ENCODE data around the gene RAD21L1. TPM values are rescaled to one million over a fixed set of nuclear protein-coding genes. Genes with fewer than 3 reads are reported as not detected.

The RAD21L1 gene
- not detected for polyA plus RNA-seq

DNA sequence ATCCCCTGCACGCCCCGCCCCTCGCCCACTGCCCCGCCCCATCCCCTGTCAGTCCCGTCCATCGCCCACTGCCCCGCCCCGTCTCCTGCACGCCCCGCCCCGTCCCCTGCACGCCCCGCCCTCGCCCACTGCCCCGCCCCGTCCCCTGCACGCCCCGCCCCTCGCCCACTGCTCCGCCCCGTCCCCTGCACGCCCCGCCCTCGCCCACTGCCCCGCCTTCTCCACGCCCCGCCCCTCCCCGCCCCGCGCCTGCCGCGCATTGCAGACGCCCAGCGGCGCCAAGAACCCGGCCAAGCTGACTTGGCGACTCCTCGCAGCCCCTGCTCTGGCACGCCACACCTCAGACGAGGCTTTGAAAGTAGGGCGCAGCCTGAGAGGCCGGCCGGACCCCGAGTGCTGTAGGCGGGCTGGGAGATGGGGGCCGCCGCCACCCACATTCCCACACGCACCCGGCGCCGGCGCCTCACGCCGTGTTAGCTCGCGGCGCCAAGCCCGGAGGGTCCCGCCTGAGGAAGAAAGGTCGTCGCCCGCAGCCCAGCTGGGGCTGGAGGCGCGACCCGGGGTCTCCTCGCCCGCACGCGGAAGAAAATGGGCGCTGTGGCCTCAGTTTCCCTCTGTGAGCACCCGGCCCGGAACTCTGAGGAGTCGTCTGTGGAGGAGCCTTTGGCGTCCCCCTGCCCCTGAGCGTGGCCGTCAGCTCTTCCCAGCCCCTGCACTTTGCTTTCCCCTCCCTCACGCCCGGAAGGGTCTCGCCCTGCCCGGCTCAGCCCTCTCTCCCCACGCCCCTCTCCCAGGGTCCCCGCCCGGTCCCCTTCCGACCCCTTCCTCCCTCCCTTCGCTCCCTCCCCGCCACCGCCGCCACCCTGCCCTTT, at the start of gene RAD21L1:
Gene RAD21L1, plus strand, starts transcription at position 262 of the 872 bp plus-strand sequence. CDS start 2,410 bp downstream, outside the sequence.
- Mint-ChIP-seq H3K4me1 (peaks cover 1 to 5% (median 3%) of the 10 kb centered on the region in 3 donors), H3K27ac (peak within 1 kb of the TSS in 1 of 3 donors; percentile 89), H3K27me3 (peaks cover 18% of the 10 kb centered on the region), H3K9me3 (peaks cover 0 to 4% (median 3%) of the 10 kb centered on the region in 3 donors), H3K4me3 (peak within 1 kb of the TSS; percentile 72 to 83 (median 79)), H3K36me3 (no peaks in the 10 kb centered on the region)

GRCh38 chr20:1177680-1178079, 48.2 kb upstream of the RAD21L1 start:
- H3K27me3 Mint-ChIP-seq: no peaks in the 10 kb centered on the region
- no peak overlapping the region for H3K27ac Mint-ChIP-seq
- H3K4me3 Mint-ChIP-seq: no peak overlapping the region
- H3K4me1 Mint-ChIP-seq: peaks cover 0 to 3% (median 0%) of the 10 kb centered on the region in 3 donors
- peaks cover 7% of the 10 kb centered on the region for H3K36me3 Mint-ChIP-seq
- no peaks in the 10 kb centered on the region for H3K9me3 Mint-ChIP-seq

- peaks cover 7% of the 10 kb centered on the region for H3K36me3 Mint-ChIP-seq
- H3K4me3 Mint-ChIP-seq: no peak overlapping the region
- peaks cover 0 to 3% (median 0%) of the 10 kb centered on the region in 3 donors for H3K4me1 Mint-ChIP-seq
- peaks cover 3% of the 10 kb centered on the region for H3K27me3 Mint-ChIP-seq
- H3K9me3 Mint-ChIP-seq: no peaks in the 10 kb centered on the region
- H3K27ac Mint-ChIP-seq: no peak overlapping the region
Measured at GRCh38 chr20:1178103-1178502, 47.7 kb upstream of the RAD21L1 start.

DNA sequence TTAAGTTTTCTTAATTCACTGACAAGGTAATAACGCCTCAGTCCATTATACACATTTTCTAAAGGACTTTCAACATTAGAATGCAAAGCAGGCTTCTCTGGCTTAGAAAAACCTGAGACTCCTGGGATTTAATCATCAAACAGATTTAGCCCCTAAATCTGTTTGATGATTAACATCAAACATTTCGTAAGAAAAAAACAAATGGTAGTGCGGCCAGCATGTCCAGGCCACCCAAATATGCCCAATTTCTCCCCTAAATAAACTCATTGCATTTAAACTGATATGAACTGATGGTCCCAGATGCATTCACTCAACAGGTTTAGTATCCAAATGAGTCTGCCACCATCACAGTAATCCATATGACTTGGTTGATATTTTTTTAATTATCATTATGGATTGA, 47.2 kb upstream of the RAD21L1 start:
- H3K36me3 Mint-ChIP-seq: peaks cover 7% of the 10 kb centered on the region
- H3K4me1 Mint-ChIP-seq: peaks cover 0 to 3% (median 0%) of the 10 kb centered on the region in 3 donors
- H3K27me3 Mint-ChIP-seq: peaks cover 7% of the 10 kb centered on the region
- H3K27ac Mint-ChIP-seq: no peak overlapping the region
- H3K4me3 Mint-ChIP-seq: no peak overlapping the region
- H3K9me3 Mint-ChIP-seq: no peaks in the 10 kb centered on the region

- peaks cover 0 to 7% (median 3%) of the 10 kb centered on the region in 3 donors for H3K4me1 Mint-ChIP-seq
- no peak overlapping the region for H3K4me3 Mint-ChIP-seq
- H3K36me3 Mint-ChIP-seq: peaks cover 7% of the 10 kb centered on the region
- no peaks in the 10 kb centered on the region for H3K9me3 Mint-ChIP-seq
- no peak overlapping the region for H3K27ac Mint-ChIP-seq
- peaks cover 20% of the 10 kb centered on the region for H3K27me3 Mint-ChIP-seq
Measured at GRCh38 chr20:1180949-1181348, 44.9 kb upstream of the RAD21L1 start.

- peaks cover 0 to 7% (median 3%) of the 10 kb centered on the region in 3 donors for H3K4me1 Mint-ChIP-seq
- no peaks in the 10 kb centered on the region for H3K9me3 Mint-ChIP-seq
- H3K36me3 Mint-ChIP-seq: peaks cover 7% of the 10 kb centered on the region
- no peak overlapping the region for H3K4me3 Mint-ChIP-seq
- H3K27me3 Mint-ChIP-seq: peaks cover 27% of the 10 kb centered on the region
- peak overlapping the region in 1 of 3 donors; percentile 74 for H3K27ac Mint-ChIP-seq
Measured at GRCh38 chr20:1182106-1182505, 43.7 kb upstream of the RAD21L1 start.

DNA sequence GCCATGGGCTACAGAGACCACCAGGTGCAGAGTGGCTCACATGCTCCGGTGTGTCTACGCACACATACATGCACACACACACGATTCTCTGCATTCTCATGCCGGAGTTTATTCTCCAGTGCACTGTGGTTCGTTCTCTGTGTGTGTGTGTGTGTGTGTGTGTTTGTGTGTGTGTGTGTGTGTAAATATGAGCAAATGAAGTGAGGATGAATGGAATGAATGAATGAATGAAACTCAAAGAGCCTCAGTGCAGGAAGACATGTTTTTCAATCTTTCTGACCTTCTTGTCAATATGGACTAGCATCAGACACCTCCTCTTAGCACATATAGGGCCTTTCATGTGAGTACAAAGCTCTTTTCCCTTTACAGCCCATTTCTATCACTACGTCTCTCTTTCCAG, 42.7 kb upstream of the RAD21L1 start:
- Mint-ChIP-seq H3K4me1 (peaks cover 0 to 7% (median 0%) of the 10 kb centered on the region in 3 donors), H3K27ac (no peak overlapping the region), H3K36me3 (peaks cover 7% of the 10 kb centered on the region), H3K27me3 (peaks cover 27% of the 10 kb centered on the region), H3K9me3 (no peaks in the 10 kb centered on the region), H3K4me3 (peak overlapping the region in 2 of 4 donors; percentile 19 to 68)

DNA sequence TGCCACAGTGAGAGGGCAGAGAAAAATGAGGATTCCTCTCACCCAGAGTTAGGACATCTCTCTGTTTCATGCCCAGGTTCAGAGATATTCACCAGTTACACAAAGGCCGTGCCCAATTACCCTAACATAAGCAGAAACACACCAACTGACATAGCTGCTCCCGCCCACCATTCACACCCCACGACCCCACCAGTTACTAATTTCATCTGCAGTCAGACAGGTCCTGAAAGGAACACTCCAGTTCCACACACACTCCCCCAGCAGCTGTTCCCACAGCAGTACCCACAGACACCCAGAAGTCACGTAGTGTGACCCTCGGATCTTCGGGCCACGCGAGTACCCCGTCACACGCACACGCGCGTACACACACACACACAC, 41.6 kb upstream of the RAD21L1 start:
- H3K36me3 Mint-ChIP-seq: peaks cover 5% of the 10 kb centered on the region
- H3K27me3 Mint-ChIP-seq: peaks cover 27% of the 10 kb centered on the region
- no peaks in the 10 kb centered on the region for H3K9me3 Mint-ChIP-seq
- peak overlapping the region in 1 of 3 donors; percentile 13 for H3K27ac Mint-ChIP-seq
- peaks cover 0 to 7% (median 0%) of the 10 kb centered on the region in 3 donors for H3K4me1 Mint-ChIP-seq
- peak overlapping the region; percentile 9 to 87 (median 72) for H3K4me3 Mint-ChIP-seq

GRCh38 chr20:1184638-1185315, 41.1 kb upstream of the RAD21L1 start, which contains the start of gene TMEM74B:
Gene TMEM74B, minus strand, starts transcription at chr20:1184981. Its CDS starts 1,180 bp downstream, at chr20:1183801.
- no peaks in the 10 kb centered on the region for H3K9me3 Mint-ChIP-seq
- peak within 1 kb of the TSS in 1 of 3 donors; percentile 13 for H3K27ac Mint-ChIP-seq
- peaks cover 0 to 7% (median 0%) of the 10 kb centered on the region in 3 donors for H3K4me1 Mint-ChIP-seq

GRCh38 chr20:1185316-1185741, 40.5 kb upstream of the RAD21L1 start:
- Mint-ChIP-seq H3K4me3 (no peak overlapping the region), H3K27me3 (peaks cover 27% of the 10 kb centered on the region), H3K4me1 (peaks cover 0 to 7% (median 0%) of the 10 kb centered on the region in 3 donors), H3K9me3 (no peaks in the 10 kb centered on the region), H3K36me3 (no peaks in the 10 kb centered on the region), H3K27ac (no peak overlapping the region)

More at GRCh38 chr20:1184638-1185315, 41.1 kb upstream of the RAD21L1 start, which contains the start of gene TMEM74B:
- H3K36me3 Mint-ChIP-seq: peaks cover under 1% of the 10 kb centered on the region
- peaks cover 27% of the 10 kb centered on the region for H3K27me3 Mint-ChIP-seq
- peak within 1 kb of the TSS; percentile 9 to 87 (median 72) for H3K4me3 Mint-ChIP-seq

- H3K4me1 Mint-ChIP-seq: peaks cover 0 to 7% (median 0%) of the 10 kb centered on the region in 3 donors
- H3K27ac Mint-ChIP-seq: no peak overlapping the region
- H3K4me3 Mint-ChIP-seq: peak overlapping the region in 2 of 4 donors; percentile 66 to 69
- peaks cover 28% of the 10 kb centered on the region for H3K27me3 Mint-ChIP-seq
- H3K9me3 Mint-ChIP-seq: no peaks in the 10 kb centered on the region
- H3K36me3 Mint-ChIP-seq: no peaks in the 10 kb centered on the region
Measured at GRCh38 chr20:1185790-1186334, 40.0 kb upstream of the RAD21L1 start.

DNA sequence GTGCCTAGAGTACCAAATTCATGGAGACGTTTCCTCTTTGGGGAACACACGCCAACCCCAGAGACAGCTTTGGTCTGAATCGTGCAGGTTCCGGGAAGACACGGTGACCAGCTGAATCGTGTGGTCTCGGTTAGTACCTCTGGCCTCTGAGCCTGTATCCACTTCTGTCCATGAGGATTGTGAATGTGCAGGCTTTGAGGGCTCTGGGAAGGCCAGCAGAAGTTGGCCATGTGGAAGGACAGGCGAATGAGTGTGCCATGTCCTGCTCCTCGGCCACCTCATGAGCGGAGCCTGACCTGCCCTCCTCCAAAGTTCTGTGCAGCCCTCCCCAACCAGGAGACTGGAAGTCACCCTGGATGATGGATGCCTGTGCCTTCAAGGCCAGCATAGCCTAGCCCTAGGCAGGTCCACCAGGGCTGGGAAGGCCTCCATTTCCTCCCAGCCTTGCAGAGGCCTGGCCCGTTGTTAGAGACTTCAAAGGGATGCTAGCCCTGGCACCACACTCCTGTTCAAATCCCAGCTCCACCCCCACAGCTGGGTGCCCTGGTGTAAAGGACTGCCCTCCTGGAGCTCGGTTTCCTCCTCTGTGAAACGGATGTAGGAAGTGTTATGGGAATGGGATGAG, 39.4 kb upstream of the RAD21L1 start:
- Mint-ChIP-seq H3K9me3 (no peaks in the 10 kb centered on the region), H3K27me3 (peaks cover 28% of the 10 kb centered on the region), H3K4me3 (peak overlapping the region in 2 of 4 donors; percentile 26 to 69), H3K36me3 (no peaks in the 10 kb centered on the region), H3K4me1 (peaks cover 0 to 7% (median 0%) of the 10 kb centered on the region in 3 donors), H3K27ac (no peak overlapping the region)

DNA sequence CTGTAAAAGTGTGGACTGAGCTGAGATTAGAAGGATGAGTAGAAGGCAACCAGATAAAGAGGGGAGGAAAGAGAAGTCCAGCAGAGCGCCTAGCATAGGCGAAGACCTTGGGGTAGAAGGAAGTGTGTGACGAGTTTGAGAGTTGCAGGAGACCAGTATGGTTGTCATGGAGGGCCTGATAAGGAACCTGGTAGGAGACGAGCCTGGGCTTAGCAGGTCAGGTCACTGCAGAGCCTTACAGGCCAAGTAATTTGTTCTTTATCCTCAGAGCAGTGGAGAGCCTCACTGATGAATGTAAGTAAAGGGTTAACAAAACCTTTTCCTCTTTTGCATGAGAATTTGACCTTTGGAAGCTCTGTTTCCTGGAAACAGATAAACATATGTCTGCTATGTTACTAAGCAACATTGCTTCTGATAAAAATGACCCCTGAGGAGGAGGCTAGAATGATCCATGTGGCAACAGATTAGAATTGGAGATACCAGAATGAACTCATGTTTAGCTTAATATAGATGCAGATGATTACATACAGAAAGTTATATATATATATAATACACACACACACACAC, 38.2 kb upstream of the RAD21L1 start:
- Mint-ChIP-seq H3K4me3 (no peak overlapping the region), H3K27me3 (peaks cover 28% of the 10 kb centered on the region), H3K4me1 (peaks cover 0 to 7% (median 0%) of the 10 kb centered on the region in 3 donors), H3K27ac (no peak overlapping the region), H3K36me3 (no peaks in the 10 kb centered on the region), H3K9me3 (no peaks in the 10 kb centered on the region)

DNA sequence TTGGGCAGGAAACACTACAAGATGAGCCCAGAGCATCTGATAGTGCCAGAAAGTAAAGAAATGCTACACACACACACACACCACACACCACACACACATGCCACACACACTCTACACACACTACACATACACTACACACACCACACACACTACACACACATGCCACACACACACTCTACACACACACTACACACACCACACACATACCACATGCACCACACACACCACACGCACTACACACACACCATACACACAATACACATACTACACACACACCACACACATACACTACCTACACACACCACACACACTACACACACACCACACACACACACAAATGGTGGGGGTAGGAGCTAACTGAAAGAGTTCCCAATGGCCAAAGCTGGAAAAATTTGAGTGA, 37.5 kb upstream of the RAD21L1 start:
- H3K9me3 Mint-ChIP-seq: no peaks in the 10 kb centered on the region
- no peak overlapping the region for H3K4me3 Mint-ChIP-seq
- H3K4me1 Mint-ChIP-seq: peaks cover 0 to 7% (median 0%) of the 10 kb centered on the region in 3 donors
- H3K27me3 Mint-ChIP-seq: peaks cover 27% of the 10 kb centered on the region
- no peaks in the 10 kb centered on the region for H3K36me3 Mint-ChIP-seq
- no peak overlapping the region for H3K27ac Mint-ChIP-seq
